GM23248 (cell line): Measurements from ENCODE around the gene SRSF7. TPM values are rescaled to one million over a fixed set of nuclear protein-coding genes. Genes with fewer than 3 reads are reported as not detected.
"Not testable (repeated sequence)": the region's sequence is repeated elsewhere in the genome, so short reads cannot be mapped to it uniquely, and the experiment has no call there.

Source experiments
- DNase-seq: peaks from one replicate; pipeline ENCODE4 v3.0.0-alpha.2; 2015
- H2AFZ ChIP-seq: fragments of 200-600 bp; sonication (generic); 2 replicates; pipeline ENCODE4 v1.6.1; 2016; ENCODE audit warnings: antibody characterized with exemption
- H3F3A ChIP-seq: fragments of 200-600 bp; sonication (generic); 2 replicates; pipeline ENCODE4 v1.6.1; 2016; ENCODE audit warnings: mild to moderate bottlenecking, antibody characterized with exemption, mixed run types; ENCODE audit not compliant: insufficient read depth
- H3K27ac ChIP-seq: fragments of 200-600 bp; sonication (generic); 2 replicates; pipeline ENCODE4 v1.5.1; 2016; ENCODE audit warnings: mild to moderate bottlenecking
- H3K27me3 ChIP-seq: fragments of 200-600 bp; sonication (generic); replicated peaks from 2 replicates; pipeline ENCODE4 v1.6.1; 2016; ENCODE audit warnings: mild to moderate bottlenecking; ENCODE audit not compliant: insufficient read depth
- H3K36me3 ChIP-seq: fragments of 200-600 bp; sonication (generic); 2 replicates; pipeline ENCODE4 v1.6.1; 2016; ENCODE audit warnings: low read depth, mild to moderate bottlenecking
- H3K4me1 ChIP-seq: fragments of 200-600 bp; sonication (generic); 2 replicates; pipeline ENCODE4 v1.6.1; 2016; ENCODE audit warnings: mild to moderate bottlenecking; ENCODE audit not compliant: insufficient read depth
- H3K4me2 ChIP-seq: fragments of 200-600 bp; sonication (generic); one replicate; pipeline ENCODE4 v1.6.1; 2016; ENCODE audit warnings: mild to moderate bottlenecking; ENCODE audit not compliant: unreplicated experiment
- H3K4me3 ChIP-seq: fragments of 200-600 bp; sonication (generic); 2 replicates; pipeline ENCODE4 v1.5.1; 2016; ENCODE audit warnings: mild to moderate bottlenecking
- H3K79me2 ChIP-seq: fragments of 200-600 bp; sonication (generic); 2 replicates; pipeline ENCODE4 v1.6.1; 2016; ENCODE audit warnings: mild to moderate bottlenecking; ENCODE audit not compliant: insufficient read depth
- H3K9ac ChIP-seq: fragments of 200-600 bp; sonication (generic); 2 replicates; pipeline ENCODE4 v1.6.1; 2016; ENCODE audit warnings: mild to moderate bottlenecking
- H3K9me2 ChIP-seq: fragments of 200-600 bp; sonication (generic); 2 replicates; pipeline ENCODE4 v1.6.1; 2016; ENCODE audit warnings: mixed run types, mild to moderate bottlenecking, moderate library complexity; ENCODE audit not compliant: insufficient read depth
- H3K9me3 ChIP-seq: fragments of 200-600 bp; sonication (generic); one replicate; pipeline ENCODE4 v1.6.1; 2017; ENCODE audit warnings: low read depth
- H4K20me1 ChIP-seq: fragments of 200-600 bp; sonication (generic); 2 replicates; pipeline ENCODE4 v1.6.0; 2016; ENCODE audit not compliant: insufficient read depth
- EZH2 ChIP-seq: fragments of 200-600 bp; sonication (generic); IDR thresholded peaks from 2 replicates; pipeline ENCODE4 v1.6.1; 2018; ENCODE audit warnings: antibody characterized with exemption, mild to moderate bottlenecking; ENCODE audit not compliant: insufficient read depth, poor library complexity, severe bottlenecking
- EZH2phosphoT487 ChIP-seq: fragments of 200-600 bp; sonication (generic); IDR thresholded peaks from 2 replicates; pipeline ENCODE4 v1.6.1; 2018; ENCODE audit warnings: antibody characterized with exemption, moderate library complexity, mild to moderate bottlenecking, low read depth; ENCODE audit not compliant: insufficient read depth
- WGBS, 2 experiments: methylation state at CpG; one replicate each; pipeline ENCODE4 v1.1.6; 2015 to 2017; ENCODE audit warnings: low lambda C conversion rate in 2 of 2, low coverage in 1 of 2; ENCODE audit errors: missing lambda C conversion rate in 2 of 2; 5-methylcytosine and 5-hydroxymethylcytosine counted together
- in situ Hi-C: fragments of 300-500 bp; cut with MboI; formaldehyde crosslinking; loops from 2 replicates; pipeline ENCODE4 v1.15.0; 2020
- polyA plus RNA-seq: library from polyadenylated mRNA; unstranded; fragments of >200 nt; fragmentation: Nextera tagmentation; extraction: Ambion mirVana; gene quantifications from 2 replicates; pipeline ENCODE4 v1.2.1, GENCODE V29; 2016
- total RNA-seq: library from RNA; depleted of rRNA; stranded (reverse); fragments of >200 nt; shearing (Covaris generic); gene quantifications from 2 replicates; pipeline ENCODE4 v1.2.3, GENCODE V29; 2014

SRSF7 gene
- total and polyA plus RNA-seq, 2 experiments from 2014 or later, result 86.5 to 156 TPM

- no peak overlapping the region for H3K4me3 ChIP-seq
- no peak overlapping the region for H3K9ac ChIP-seq
- in situ Hi-C loops, result no loop called here
- WGBS, 2 experiments, result 59 to 65% methylated on average over 11 of the region's 11 CpGs
- peaks cover 48% of the 10 kb centered on the region for H3K36me3 ChIP-seq
- no peaks in the 10 kb centered on the region for H3K27me3 ChIP-seq
- no peak for TF ChIP-seq EZH2phosphoT487
- TF ChIP-seq EZH2, result no peak
- no peaks in the 10 kb centered on the region for H3K9me2 ChIP-seq
- DNase-seq, result peak; percentile 69
- no peaks in the 10 kb centered on the region for H4K20me1 ChIP-seq
- H3K4me1 ChIP-seq, result no peaks in the 10 kb centered on the region
- H3K27ac ChIP-seq, result no peak overlapping the region
- H3K4me2 ChIP-seq, result no peak overlapping the region
- no peaks in the 10 kb centered on the region for H3K9me3 ChIP-seq
- no peak overlapping the region for H2AFZ ChIP-seq
- peaks cover 61% of the 10 kb centered on the region for H3K79me2 ChIP-seq
- peaks cover 57% of the 10 kb centered on the region for H3F3A ChIP-seq
Observed at GRCh38 chr2:38740851-38741731, 10.1 kb downstream of the SRSF7 start.

GRCh38 chr2:38739524-38739923 is 11.6 kb downstream of the SRSF7 start:
- no peak overlapping the region for H3K4me3 ChIP-seq
- peaks cover 32% of the 10 kb centered on the region for H3K36me3 ChIP-seq
- 100% methylated on average over 2 of the region's 2 CpGs for WGBS, 2 experiments

GRCh38 chr2:38737925-38738324 is 13.2 kb downstream of the SRSF7 start:
- no peaks in the 10 kb centered on the region for H3K9me3 ChIP-seq
- no peak overlapping the region for H3K4me2 ChIP-seq
- H3K4me3 ChIP-seq, result no peak overlapping the region
- TF ChIP-seq EZH2, result no peak
- no peak for TF ChIP-seq EZH2phosphoT487
- in situ Hi-C loops, result loop anchor here (10.0 kb wide), 2 partner anchors 163 to 423 kb away; no protein-coding TSS in a partner anchor
- H2AFZ ChIP-seq, result no peak overlapping the region
- peaks cover 17% of the 10 kb centered on the region for H3K36me3 ChIP-seq
- peaks cover 30% of the 10 kb centered on the region for H3K79me2 ChIP-seq
- no peaks in the 10 kb centered on the region for H3K4me1 ChIP-seq
- H3K27me3 ChIP-seq, result no peaks in the 10 kb centered on the region
- WGBS, 2 experiments, result 96 to 98% methylated on average over 3 of the region's 3 CpGs
- no peaks in the 10 kb centered on the region for H3K9me2 ChIP-seq
- H3K27ac ChIP-seq, result no peak overlapping the region
- H3K9ac ChIP-seq, result no peak overlapping the region
- peaks cover 26% of the 10 kb centered on the region for H3F3A ChIP-seq
- no peak for DNase-seq
- H4K20me1 ChIP-seq, result no peaks in the 10 kb centered on the region

More at GRCh38 chr2:38739524-38739923, 11.6 kb downstream of the SRSF7 start:
- in situ Hi-C loops, result loop anchor here (10.0 kb wide), 2 partner anchors 165 to 425 kb away; no protein-coding TSS in a partner anchor
- peaks cover 46% of the 10 kb centered on the region for H3K79me2 ChIP-seq
- no peak overlapping the region for H2AFZ ChIP-seq
- no peaks in the 10 kb centered on the region for H3K27me3 ChIP-seq
- H3K9me3 ChIP-seq, result no peaks in the 10 kb centered on the region
- H3K27ac ChIP-seq, result no peak overlapping the region
- H3F3A ChIP-seq, result peaks cover 42% of the 10 kb centered on the region
- no peak overlapping the region for H3K9ac ChIP-seq
- no peaks in the 10 kb centered on the region for H4K20me1 ChIP-seq
- no peak overlapping the region for H3K4me2 ChIP-seq
- H3K9me2 ChIP-seq, result no peaks in the 10 kb centered on the region
- no peaks in the 10 kb centered on the region for H3K4me1 ChIP-seq
- no peak for TF ChIP-seq EZH2
- no peak for TF ChIP-seq EZH2phosphoT487
- DNase-seq, result no peak

GRCh38 chr2:38737000-38737698 is 14.0 kb downstream of the SRSF7 start:
- not testable (repeated sequence) for H4K20me1 ChIP-seq, H3K4me2 ChIP-seq, H3K27ac ChIP-seq, H2AFZ ChIP-seq, H3K9me3 ChIP-seq, H3K4me1 ChIP-seq, H3K27me3 ChIP-seq, H3K9ac ChIP-seq, H3K4me3 ChIP-seq, H3K9me2 ChIP-seq, DNase-seq
- WGBS, 2 experiments, result 89 to 91% methylated on average over 11 of the region's 11 CpGs
- H3F3A ChIP-seq, result peaks cover 21% of the 10 kb centered on the region
- peaks cover 13% of the 10 kb centered on the region for H3K36me3 ChIP-seq
- peaks cover 23% of the 10 kb centered on the region for H3K79me2 ChIP-seq
- in situ Hi-C loops, result loop anchor here (10.0 kb wide), 2 partner anchors 162 to 422 kb away; no protein-coding TSS in a partner anchor
